Measurements from ENCODE around the gene KIAA1549.
"Not testable (repeated sequence)": the region's sequence is repeated elsewhere in the genome, so short reads cannot be mapped to it uniquely, and the experiment has no call there.

KIAA1549 gene

GRCh38 chr7:138837627-138838026, 143.6 kb downstream of the KIAA1549 start:
- DNase-seq (ENCODE audit: low read depth): peak; percentile 10
- H3K4me3 ChIP-seq (ENCODE audit: low read depth, low read length): no peak overlapping the region

- no peak overlapping the region for H3K4me3 ChIP-seq (ENCODE audit: low read depth, low read length)
- DNase-seq (ENCODE audit: low read depth): no peak
Observed at GRCh38 chr7:138835087-138835486, 146.1 kb downstream of the KIAA1549 start.

- H3K4me3 ChIP-seq (ENCODE audit: low read depth, low read length): no peak overlapping the region
- DNase-seq (ENCODE audit: low read depth): no peak
Observed at GRCh38 chr7:138834583-138834982, 146.6 kb downstream of the KIAA1549 start.

- H3K4me3 ChIP-seq (ENCODE audit: low read depth, low read length): no peak overlapping the region
- no peak for DNase-seq (ENCODE audit: low read depth)
Observed at GRCh38 chr7:138833596-138833995, 147.6 kb downstream of the KIAA1549 start.

- no peak overlapping the region for H3K4me3 ChIP-seq (ENCODE audit: low read depth, low read length)
- no peak for DNase-seq (ENCODE audit: low read depth)
Observed at GRCh38 chr7:138832966-138833365, 148.2 kb downstream of the KIAA1549 start.

- no peak overlapping the region for H3K4me3 ChIP-seq (ENCODE audit: low read depth, low read length)
- DNase-seq (ENCODE audit: low read depth): no peak
Observed at GRCh38 chr7:138829335-138829734, 151.9 kb downstream of the KIAA1549 start.

GRCh38 chr7:138828302-138828701, 152.9 kb downstream of the KIAA1549 start:
- no peak for DNase-seq (ENCODE audit: low read depth)
- H3K4me3 ChIP-seq (ENCODE audit: low read depth, low read length): no peak overlapping the region

- H3K4me3 ChIP-seq (ENCODE audit: low read depth, low read length): no peak overlapping the region
- no peak for DNase-seq (ENCODE audit: low read depth)
Observed at GRCh38 chr7:138825049-138825721, 156.0 kb downstream of the KIAA1549 start.

- DNase-seq (ENCODE audit: low read depth): no peak
- H3K4me3 ChIP-seq (ENCODE audit: low read depth, low read length): no peak overlapping the region
Observed at GRCh38 chr7:138822867-138823535, 158.2 kb downstream of the KIAA1549 start.

GRCh38 chr7:138821912-138822311, 159.3 kb downstream of the KIAA1549 start:
- no peak for DNase-seq (ENCODE audit: low read depth)
- no peak overlapping the region for H3K4me3 ChIP-seq (ENCODE audit: low read depth, low read length)

- H3K4me3 ChIP-seq (ENCODE audit: low read depth, low read length): no peak overlapping the region
- no peak for DNase-seq (ENCODE audit: low read depth)
Observed at GRCh38 chr7:138819625-138820024, 161.6 kb downstream of the KIAA1549 start.

- no peak overlapping the region for H3K4me3 ChIP-seq (ENCODE audit: low read depth, low read length)
- no peak for DNase-seq (ENCODE audit: low read depth)
Observed at GRCh38 chr7:138816650-138817049, 164.5 kb downstream of the KIAA1549 start.

- H3K4me3 ChIP-seq (ENCODE audit: low read depth, low read length): no peak overlapping the region
- no peak for DNase-seq (ENCODE audit: low read depth)
Observed at GRCh38 chr7:138814816-138815332, 166.3 kb downstream of the KIAA1549 start.

- DNase-seq (ENCODE audit: low read depth): no peak
- no peak overlapping the region for H3K4me3 ChIP-seq (ENCODE audit: low read depth, low read length)
Observed at GRCh38 chr7:138813945-138814344, 167.2 kb downstream of the KIAA1549 start.

- not testable (repeated sequence) for DNase-seq (ENCODE audit: low read depth); H3K4me3 ChIP-seq (ENCODE audit: low read depth, low read length)
Observed at GRCh38 chr7:138811327-138811726, 169.9 kb downstream of the KIAA1549 start.

GRCh38 chr7:138809346-138809745, 171.8 kb downstream of the KIAA1549 start:
- no peak overlapping the region for H3K4me3 ChIP-seq (ENCODE audit: low read depth, low read length)
- no peak for DNase-seq (ENCODE audit: low read depth)

- DNase-seq (ENCODE audit: low read depth): no peak
- H3K4me3 ChIP-seq (ENCODE audit: low read depth, low read length): no peak overlapping the region
Observed at GRCh38 chr7:138804618-138805017, 176.6 kb downstream of the KIAA1549 start.

GRCh38 chr7:138802706-138803105, 178.5 kb downstream of the KIAA1549 start:
- H3K4me3 ChIP-seq (ENCODE audit: low read depth, low read length): no peak overlapping the region
- DNase-seq (ENCODE audit: low read depth): no peak

GRCh38 chr7:138801256-138801655, 179.9 kb downstream of the KIAA1549 start:
- DNase-seq (ENCODE audit: low read depth): no peak
- no peak overlapping the region for H3K4me3 ChIP-seq (ENCODE audit: low read depth, low read length)

- no peak for DNase-seq (ENCODE audit: low read depth)
- no peak overlapping the region for H3K4me3 ChIP-seq (ENCODE audit: low read depth, low read length)
Observed at GRCh38 chr7:138799336-138800000, 181.7 kb downstream of the KIAA1549 start.
